ENCODE results near the gene B3GNT2.

The B3GNT2 gene

DNA sequence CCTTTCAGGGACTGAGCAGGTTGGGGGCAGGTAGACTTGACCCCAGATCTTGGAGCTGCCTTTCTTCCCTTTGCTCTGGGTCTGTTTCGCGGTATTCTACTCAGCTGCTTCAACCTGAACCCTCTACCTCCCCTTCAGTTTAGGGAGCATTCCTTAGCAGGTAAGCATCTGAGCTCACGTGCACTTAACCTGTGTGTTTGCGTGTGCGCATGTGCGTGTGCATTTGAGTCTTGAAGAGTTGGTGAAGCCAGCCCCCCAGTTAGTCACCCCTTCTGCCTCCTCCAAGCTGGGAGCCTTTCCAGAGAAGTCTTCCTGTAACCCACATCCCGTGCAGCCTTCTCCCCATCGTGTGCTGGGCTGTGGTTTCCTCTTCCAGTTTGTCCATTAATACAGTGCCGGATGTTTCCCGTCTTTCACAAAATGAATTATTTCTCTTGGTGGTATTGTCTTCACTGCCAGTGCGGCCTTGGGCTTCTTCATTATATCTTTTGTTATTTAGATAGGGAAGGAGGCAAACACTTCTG, 33.2 kb downstream of the B3GNT2 start:
- no peak overlapping the region for H3K27ac ChIP-seq
- TF ChIP-seq, protein P1, sequence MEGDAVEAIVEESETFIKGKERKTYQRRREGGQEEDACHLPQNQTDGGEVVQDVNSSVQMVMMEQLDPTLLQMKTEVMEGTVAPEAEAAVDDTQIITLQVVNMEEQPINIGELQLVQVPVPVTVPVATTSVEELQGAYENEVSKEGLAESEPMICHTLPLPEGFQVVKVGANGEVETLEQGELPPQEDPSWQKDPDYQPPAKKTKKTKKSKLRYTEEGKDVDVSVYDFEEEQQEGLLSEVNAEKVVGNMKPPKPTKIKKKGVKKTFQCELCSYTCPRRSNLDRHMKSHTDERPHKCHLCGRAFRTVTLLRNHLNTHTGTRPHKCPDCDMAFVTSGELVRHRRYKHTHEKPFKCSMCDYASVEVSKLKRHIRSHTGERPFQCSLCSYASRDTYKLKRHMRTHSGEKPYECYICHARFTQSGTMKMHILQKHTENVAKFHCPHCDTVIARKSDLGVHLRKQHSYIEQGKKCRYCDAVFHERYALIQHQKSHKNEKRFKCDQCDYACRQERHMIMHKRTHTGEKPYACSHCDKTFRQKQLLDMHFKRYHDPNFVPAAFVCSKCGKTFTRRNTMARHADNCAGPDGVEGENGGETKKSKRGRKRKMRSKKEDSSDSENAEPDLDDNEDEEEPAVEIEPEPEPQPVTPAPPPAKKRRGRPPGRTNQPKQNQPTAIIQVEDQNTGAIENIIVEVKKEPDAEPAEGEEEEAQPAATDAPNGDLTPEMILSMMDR (conservative IDR thresholded peaks at IDR 0.05): no peak

DNA sequence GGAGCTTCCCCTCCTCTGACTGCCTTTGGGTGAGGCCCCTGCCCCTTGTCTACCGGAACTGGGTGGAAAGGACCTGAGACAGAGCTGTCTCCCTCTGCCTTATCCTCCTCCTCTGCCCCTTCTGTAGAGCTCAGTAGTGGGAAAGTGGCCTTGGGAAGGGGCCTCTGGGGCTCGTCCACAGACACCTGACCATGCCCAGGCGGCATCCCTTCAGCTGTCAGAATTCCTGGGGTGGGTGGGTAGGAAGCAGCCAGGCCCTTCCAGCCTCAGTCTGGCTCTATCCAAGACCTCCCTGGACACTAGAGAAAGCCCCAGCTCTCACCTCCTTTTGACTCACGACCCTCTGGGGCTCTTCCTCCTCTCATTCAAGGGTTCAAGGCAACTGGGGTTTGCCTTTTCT, 35.6 kb downstream of the B3GNT2 start:
- TF ChIP-seq, protein P1 (conservative IDR thresholded peaks at IDR 0.05): no peak
- no peak for TF ChIP-seq ZFX (IDR thresholded peaks at IDR 0.05)
- H3K27ac ChIP-seq: no peak overlapping the region

DNA sequence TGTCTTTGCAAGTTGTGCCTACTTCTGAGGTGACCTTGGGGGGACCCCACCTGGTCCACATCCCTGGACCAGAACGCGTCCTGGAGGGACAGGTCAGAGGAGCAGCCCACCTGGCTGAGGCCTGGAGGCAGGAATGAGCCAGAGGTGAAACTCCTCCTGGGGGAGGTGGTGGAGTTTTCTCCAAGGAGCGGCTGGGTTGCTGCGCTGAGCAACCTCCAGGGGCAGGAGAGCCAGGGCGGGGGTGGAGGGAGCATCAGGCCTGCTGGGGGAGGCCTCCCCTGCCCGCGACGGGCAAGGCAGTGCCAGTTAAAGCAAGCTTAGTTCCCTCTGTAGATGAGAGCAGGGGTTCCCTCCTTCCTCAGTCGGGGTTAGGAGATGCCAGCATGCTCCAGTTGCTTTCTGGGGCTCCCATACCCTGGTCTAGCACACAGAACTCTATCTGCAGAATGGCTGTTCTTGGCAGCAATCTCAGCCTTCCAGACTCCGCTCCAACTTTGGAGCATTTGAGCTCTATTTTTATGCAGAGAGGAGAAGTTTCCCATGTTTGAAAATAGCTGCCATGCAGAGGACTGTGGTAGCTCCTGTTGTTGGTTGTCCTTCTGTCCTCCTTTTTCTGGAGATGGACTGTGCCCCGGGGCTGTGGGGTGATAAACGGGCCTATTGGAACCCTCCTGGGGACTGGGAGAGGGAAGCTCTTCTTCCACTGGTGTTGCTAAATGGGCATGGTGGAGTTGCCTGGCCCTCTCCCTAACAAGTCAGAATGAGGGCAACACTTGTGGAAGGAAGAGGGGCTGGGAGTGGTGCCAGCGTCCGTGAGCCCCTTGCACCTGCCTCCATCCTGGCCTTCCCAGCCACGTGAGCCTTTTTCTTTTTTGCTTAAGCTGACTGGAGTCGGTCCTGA, 39.1 kb downstream of the B3GNT2 start:
- no peak overlapping the region for H3K27ac ChIP-seq
- TF ChIP-seq, protein P1 (conservative IDR thresholded peaks at IDR 0.05): no peak
- no peak for TF ChIP-seq ZFX (IDR thresholded peaks at IDR 0.05)

DNA sequence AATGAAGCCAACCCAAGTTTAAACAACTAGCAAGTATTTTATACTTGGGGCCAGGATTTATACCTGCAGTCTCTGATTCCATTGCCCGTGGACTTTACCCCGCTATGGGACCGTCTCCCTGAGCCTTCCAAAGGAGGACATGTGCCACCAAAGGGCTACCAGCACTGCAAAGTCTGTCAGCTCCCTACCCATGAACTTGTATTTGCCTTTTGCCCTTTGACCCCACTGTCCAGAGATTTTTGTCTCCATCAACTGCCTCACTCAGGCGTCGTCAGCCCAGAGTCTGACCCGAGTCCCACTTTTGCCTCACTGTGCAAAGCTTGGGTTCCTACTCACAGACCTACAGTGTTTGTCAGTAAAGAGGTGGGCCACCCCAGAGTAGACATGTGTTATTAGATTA, 40.6 kb downstream of the B3GNT2 start:
- H3K27ac ChIP-seq: no peak overlapping the region
- TF ChIP-seq ZFX (IDR thresholded peaks at IDR 0.05): no peak
- TF ChIP-seq, protein P1 (conservative IDR thresholded peaks at IDR 0.05): no peak

DNA sequence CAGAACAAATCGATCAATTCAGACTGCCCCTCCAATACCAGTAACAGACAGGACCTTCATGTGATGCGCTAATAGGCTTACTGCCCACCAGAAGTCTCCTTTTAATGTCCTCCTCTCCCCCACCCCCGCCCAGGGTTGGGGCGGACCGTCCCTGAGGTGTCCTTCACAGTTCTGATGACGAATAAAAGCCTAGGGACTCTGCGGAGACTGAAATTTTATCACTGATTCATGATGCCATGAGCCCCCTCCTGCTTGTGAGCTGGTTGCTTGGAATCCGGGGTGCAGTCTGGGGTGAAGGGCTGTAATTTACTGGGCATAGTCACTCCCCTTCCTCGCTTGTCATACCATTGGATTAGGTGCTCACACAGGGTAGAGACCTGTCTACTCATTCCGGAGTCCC, 42.3 kb downstream of the B3GNT2 start:
- no peak for TF ChIP-seq ZFX (IDR thresholded peaks at IDR 0.05)
- TF ChIP-seq, protein P1 (conservative IDR thresholded peaks at IDR 0.05): no peak
- no peak overlapping the region for H3K27ac ChIP-seq

DNA sequence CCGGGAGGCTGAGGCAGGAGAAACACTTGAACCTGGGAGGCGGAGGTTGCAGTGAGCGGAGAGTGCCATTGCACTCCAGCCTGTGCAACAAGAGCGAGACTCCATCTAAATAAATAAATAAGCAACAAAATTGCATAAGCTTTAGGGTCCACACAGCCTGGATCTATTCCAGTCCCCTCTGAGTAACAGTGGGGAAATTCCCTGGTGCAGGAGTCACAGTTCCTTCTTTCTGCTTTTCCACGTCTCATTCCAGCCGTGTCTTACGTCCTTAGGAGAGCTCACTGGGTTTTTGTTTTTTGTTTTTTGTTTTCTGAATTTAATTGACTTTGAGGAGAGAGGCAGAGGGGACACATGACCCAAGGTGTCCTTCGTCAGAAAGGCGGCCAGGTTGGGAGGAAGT, 44.6 kb downstream of the B3GNT2 start:
- H3K27ac ChIP-seq: no peak overlapping the region
- no peak for TF ChIP-seq ZFX (IDR thresholded peaks at IDR 0.05)
- TF ChIP-seq, protein P1 (conservative IDR thresholded peaks at IDR 0.05): no peak

DNA sequence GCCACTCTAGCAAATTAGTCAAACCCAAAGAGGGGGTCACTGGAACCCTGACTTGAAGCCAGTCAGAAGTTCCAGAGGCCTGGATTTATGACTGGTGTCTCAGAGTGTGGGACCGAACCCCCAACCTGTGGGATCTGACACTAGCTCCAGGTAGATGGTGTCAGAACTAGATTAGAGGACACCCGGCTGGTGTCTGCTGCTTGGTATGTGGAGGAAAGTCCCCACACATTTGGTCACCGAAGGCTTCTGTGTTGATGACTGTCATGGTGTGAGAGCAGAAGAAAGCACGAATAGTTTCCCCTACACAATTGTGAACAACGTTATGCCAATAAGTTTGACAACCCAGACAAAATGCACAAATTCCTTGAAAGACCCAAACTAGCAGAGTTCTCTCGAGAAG, 48.1 kb downstream of the B3GNT2 start:
- H3K27ac ChIP-seq: no peak overlapping the region
- TF ChIP-seq ZFX (IDR thresholded peaks at IDR 0.05): no peak
- TF ChIP-seq, protein P1 (conservative IDR thresholded peaks at IDR 0.05): no peak

All from C4-2B (cell line).